ENCODE measurements around the gene PLA2G4F. TPM values are rescaled to one million over a fixed set of nuclear protein-coding genes. Genes with fewer than 3 reads are reported as not detected.

PLA2G4F gene
- total RNA-seq, 1 experiment from 2014 or later: 0.05 TPM

GRCh38 chr15:42163947-42164550 lies 7.6 kb upstream of the PLA2G4F start:
- no peaks in the 10 kb centered on the region for H3K9me3 ChIP-seq (ENCODE audit: control insufficient read depth in 1 of 2, insufficient read depth in 1 of 2, low read depth in 1 of 2, low read length in 2 of 2)
- no peak overlapping the region for H3K4me3 ChIP-seq (replicated peaks in 1 of 2; ENCODE audit: low read depth in 1 of 2, low read length in 2 of 2)
- BruUV-seq (replicated peaks): no TSS peak
- no peak overlapping the region for H3K27ac ChIP-seq (ENCODE audit: low read depth, low read length)
- TF ChIP-seq POLR2AphosphoS5 (IDR thresholded peaks at IDR 0.05; ENCODE audit: low read depth, low read length): no peak
- TF ChIP-seq ATF3 (IDR thresholded peaks at IDR 0.05): no peak
- no peak for TF ChIP-seq ZBTB33 (IDR thresholded peaks at IDR 0.05; ENCODE audit: extremely low read depth, insufficient replicate concordance, low read length)
- no peak for TF ChIP-seq RAD21 (IDR thresholded peaks at IDR 0.05; ENCODE audit: low read depth)
- no peak for TF ChIP-seq EGR1 (IDR thresholded peaks at IDR 0.05; ENCODE audit: low read depth)
- no peaks in the 10 kb centered on the region for H3K79me2 ChIP-seq (ENCODE audit: insufficient read depth, low read length)
- H3K36me3 ChIP-seq (ENCODE audit: control insufficient read depth in 1 of 2, insufficient read depth in 2 of 2, low read length in 2 of 2): peaks cover 29 to 61% of the 10 kb centered on the region in 2 experiments; a peak in 3 of 4 replicates
- no peak overlapping the region for H3K9ac ChIP-seq (ENCODE audit: low read length)
- DNase-seq (ENCODE audit: low read depth, low spot score) (no peak), ATAC-seq (no peak)
- no peaks in the 10 kb centered on the region for H3K9me2 ChIP-seq (ENCODE audit: insufficient read depth)
- no peaks in the 10 kb centered on the region for H4K20me1 ChIP-seq (ENCODE audit: insufficient read depth)
- H3K4me1 ChIP-seq (ENCODE audit: control insufficient read depth in 1 of 2, insufficient read depth in 2 of 2, low read length in 2 of 2): no peaks in the 10 kb centered on the region
- RAD21 ChIA-PET (ENCODE audit: low non-redundant PET in 1 of 2, low total read pairs in 2 of 2, uncharacterized antibody in 2 of 2, unreplicated experiment in 2 of 2): no interaction called here
- no peak overlapping the region for H2AFZ ChIP-seq (ENCODE audit: low read depth, low read length, poor library complexity, severe bottlenecking)
- no peak overlapping the region for H3K4me2 ChIP-seq (ENCODE audit: low read length)
- H3K27me3 ChIP-seq (ENCODE audit: insufficient read depth, low read length): no peaks in the 10 kb centered on the region
- CTCF ChIA-PET: no interaction called here
- intact Hi-C loops (cut with micrococcal nuclease): no loop called here
- POLR2A ChIA-PET: no interaction called here

- ChIA-PET RAD21 (ENCODE audit: low non-redundant PET in 1 of 2, low total read pairs in 2 of 2, uncharacterized antibody in 2 of 2, unreplicated experiment in 2 of 2) (no interaction called here), CTCF (no interaction called here), POLR2A (no interaction called here)
- intact Hi-C loops (cut with micrococcal nuclease): no loop called here
- Histone ChIP-seq H3K4me3 (replicated peaks in 1 of 2; ENCODE audit: low read depth in 1 of 2, low read length in 2 of 2) (no peak overlapping the region), H3K4me1 (ENCODE audit: control insufficient read depth in 1 of 2, insufficient read depth in 2 of 2, low read length in 2 of 2) (peaks cover 0 to 4% of the 10 kb centered on the region in 2 experiments; a peak in 1 of 4 replicates), H3K36me3 (ENCODE audit: control insufficient read depth in 1 of 2, insufficient read depth in 2 of 2, low read length in 2 of 2) (peaks cover 29 to 59% of the 10 kb centered on the region in 2 experiments; a peak in 3 of 4 replicates), H3K9me3 (ENCODE audit: control insufficient read depth in 1 of 2, insufficient read depth in 1 of 2, low read depth in 1 of 2, low read length in 2 of 2) (no peaks in the 10 kb centered on the region), H3K9ac (ENCODE audit: low read length) (no peak overlapping the region), H2AFZ (ENCODE audit: low read depth, low read length, poor library complexity, severe bottlenecking) (no peak overlapping the region), H3K27me3 (ENCODE audit: insufficient read depth, low read length) (no peaks in the 10 kb centered on the region), H4K20me1 (ENCODE audit: insufficient read depth) (no peaks in the 10 kb centered on the region), H3K79me2 (ENCODE audit: insufficient read depth, low read length) (no peaks in the 10 kb centered on the region), H3K9me2 (ENCODE audit: insufficient read depth) (no peaks in the 10 kb centered on the region), H3K27ac (ENCODE audit: low read depth, low read length) (no peak overlapping the region), H3K4me2 (ENCODE audit: low read length) (no peak overlapping the region)
- DNase-seq (ENCODE audit: low read depth, low spot score): no peak
- no TSS peak for BruUV-seq (replicated peaks)
- ATAC-seq: no peak
- no peak for TF ChIP-seq EGR1 (IDR thresholded peaks at IDR 0.05; ENCODE audit: low read depth)
- no peak for TF ChIP-seq EZH2phosphoT487 (IDR thresholded peaks at IDR 0.05; ENCODE audit: borderline replicate concordance)
- no peak for TF ChIP-seq RAD21 (IDR thresholded peaks at IDR 0.05; ENCODE audit: low read depth)
- no peak for TF ChIP-seq MAX (IDR thresholded peaks at IDR 0.05)
- TF ChIP-seq POLR2A (IDR thresholded peaks at IDR 0.05; ENCODE audit: borderline replicate concordance, extremely low read depth, insufficient read depth, insufficient read length): no peak
- no peak for TF ChIP-seq TCF7L2 (IDR thresholded peaks at IDR 0.05; ENCODE audit: borderline replicate concordance, extremely low read depth, insufficient read depth, insufficient read length)
- no peak for TF ChIP-seq YY1 (IDR thresholded peaks at IDR 0.05; ENCODE audit: extremely low read depth, insufficient replicate concordance, low read depth, low read length)
- no peak for TF ChIP-seq ZNF274 (IDR thresholded peaks at IDR 0.05; ENCODE audit: low read depth, low read length)
- no peak for TF ChIP-seq ZFX (IDR thresholded peaks at IDR 0.05)
- TF ChIP-seq JUND (IDR thresholded peaks at IDR 0.05): no peak
- no peak for TF ChIP-seq SIN3A (IDR thresholded peaks at IDR 0.05; ENCODE audit: low read depth)
- no peak for TF ChIP-seq ELF1 (IDR thresholded peaks at IDR 0.05; ENCODE audit: borderline replicate concordance, low read depth)
- no peak for TF ChIP-seq CEBPB (IDR thresholded peaks at IDR 0.05; ENCODE audit: low read depth)
- TF ChIP-seq SRF (IDR thresholded peaks at IDR 0.05; ENCODE audit: low read depth): no peak
- no peak for TF ChIP-seq EZH2 (IDR thresholded peaks at IDR 0.05)
Observed at GRCh38 chr15:42163291-42163690, 6.9 kb upstream of the PLA2G4F start.

Data from HCT116 (cell line).